HEK293T (cell line): Measurements from ENCODE around the gene DUSP22.

Experiments used
- FOXK2 ChIP-seq: fragments of 450-650 bp; IDR thresholded peaks from 2 replicates; pipeline ENCODE4 v1.6.1; 2016; ENCODE audit warnings: mild to moderate bottlenecking
- SUZ12 ChIP-seq: fragments of 450-650 bp; IDR thresholded peaks from 2 replicates; pipeline ENCODE4 v1.6.1; 2016; ENCODE audit warnings: mild to moderate bottlenecking
- TARDBP ChIP-seq: fragments of 450-650 bp; IDR thresholded peaks from 2 replicates; pipeline ENCODE4 v1.6.1; 2016
- ZNF384 ChIP-seq: fragments of 450-650 bp; IDR thresholded peaks from 2 replicates; pipeline ENCODE4 v1.6.1; 2016

DNA sequence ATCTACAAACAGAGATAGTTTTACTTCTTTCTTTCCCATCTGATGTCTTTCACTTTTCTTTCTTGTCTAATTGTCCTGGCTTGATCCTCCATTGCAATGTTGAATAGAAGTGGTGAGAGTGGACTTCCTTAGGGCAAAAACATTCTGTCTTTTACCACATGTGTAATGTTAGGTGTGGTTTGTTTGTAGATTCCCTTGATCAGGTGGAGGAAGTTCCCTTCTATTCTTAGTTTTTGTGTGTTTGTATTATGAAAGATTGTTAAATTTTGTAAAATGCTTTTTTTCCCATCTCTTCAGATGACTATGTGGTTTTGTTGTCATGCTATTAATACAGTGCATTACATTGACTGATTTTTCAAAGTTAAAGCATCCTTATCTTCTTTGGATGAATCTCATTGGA, 41.6 kb upstream of the DUSP22 start:
- TF ChIP-seq SUZ12 (no peak), ZNF384 (no peak), FOXK2 (no peak), TARDBP (no peak)
